ENCODE data around the gene LOC128125822.

Gene LOC128125822

GRCh38 chr6:63571361-63572043 is 778 bp upstream of the LOC128125822 start (continued):
- TF ChIP-seq CTCF (IDR thresholded peaks at IDR 0.05 in 2 of 3, conservative IDR thresholded peaks at IDR 0.05 in 1 of 3; ENCODE audit: borderline replicate concordance in 1 of 3, insufficient read depth in 1 of 3, low read depth in 2 of 3, low read length in 2 of 3) (peak in 2 of 3 experiments; percentile 23; a peak in 2 of 6 replicates), EGR1 (IDR thresholded peaks at IDR 0.05; ENCODE audit: low read depth) (no peak), SP1 (IDR thresholded peaks at IDR 0.05; ENCODE audit: low read depth) (no peak; the same call in 1 of the 2 replicates), SRF (IDR thresholded peaks at IDR 0.05; ENCODE audit: low read depth) (0 out of 2 replicates have a peak, but pooled peaks have one; percentile 19)

GRCh38 chr6:63572747-63573075 is 431 bp downstream of the LOC128125822 start:
- Histone ChIP-seq H3K27me3 (ENCODE audit: insufficient read depth, low read length) (no peaks in the 10 kb centered on the region), H2AFZ (ENCODE audit: low read depth, low read length, poor library complexity, severe bottlenecking) (no peak overlapping the region), H3K4me3 (replicated peaks in 1 of 2; ENCODE audit: low read depth in 1 of 2, low read length in 2 of 2) (peak overlapping the region; percentile 69 to 79), H3K9me3 (ENCODE audit: control insufficient read depth in 1 of 2, insufficient read depth in 1 of 2, low read depth in 1 of 2, low read length in 2 of 2) (no peaks in the 10 kb centered on the region; a peak in 1 of 4 replicates), H3K9ac (ENCODE audit: low read length) (peak overlapping the region; percentile 97), H3K27ac (ENCODE audit: low read depth, low read length) (peak overlapping the region; percentile 98), H3K9me2 (ENCODE audit: insufficient read depth) (no peaks in the 10 kb centered on the region), H3K4me2 (ENCODE audit: low read length) (peak overlapping the region; percentile 90), H3K36me3 (ENCODE audit: control insufficient read depth in 1 of 2, insufficient read depth in 2 of 2, low read length in 2 of 2) (peaks cover 15 to 17% of the 10 kb centered on the region in 2 experiments), H3K79me2 (ENCODE audit: insufficient read depth, low read length) (peaks cover 53% of the 10 kb centered on the region), H3K4me1 (ENCODE audit: control insufficient read depth in 1 of 2, insufficient read depth in 2 of 2, low read length in 2 of 2) (peaks cover 12 to 41% of the 10 kb centered on the region in 2 experiments), H4K20me1 (ENCODE audit: insufficient read depth) (peaks cover 34% of the 10 kb centered on the region)
- intact Hi-C loops (cut with micrococcal nuclease), result loop anchor here (1.0 to 2.0 kb wide), 2 partner anchors 56 to 64 kb away; no protein-coding TSS in a partner anchor
- DNase-seq (ENCODE audit: low read depth, low spot score), result no peak
- TF ChIP-seq ZBTB33 (IDR thresholded peaks at IDR 0.05; ENCODE audit: extremely low read depth, insufficient replicate concordance, low read length) (peak; percentile 1), YY1 (IDR thresholded peaks at IDR 0.05; ENCODE audit: extremely low read depth, insufficient replicate concordance, low read depth, low read length) (no peak), SRF (IDR thresholded peaks at IDR 0.05; ENCODE audit: low read depth) (no peak), POLR2A (IDR thresholded peaks at IDR 0.05; ENCODE audit: borderline replicate concordance, extremely low read depth, insufficient read depth, insufficient read length) (peak; percentile 5), TCF7L2 (IDR thresholded peaks at IDR 0.05; ENCODE audit: borderline replicate concordance, extremely low read depth, insufficient read depth, insufficient read length) (no peak)
- peak; percentile 2; the same call in 1 of the 2 replicates for ATAC-seq
- no TSS peak for BruUV-seq (replicated peaks)
- ChIA-PET POLR2A (interaction anchor here (1.1 to 1.2 kb wide), 3 partner anchors 11 to 221 kb away, joined by 3 to 4 read pairs (median 3); no protein-coding TSS in a partner anchor), CTCF (interaction anchor here (2.3 kb wide), 1 partner anchor 221 kb away, joined by 22 read pairs; no protein-coding TSS in a partner anchor), RAD21 (ENCODE audit: low non-redundant PET in 1 of 2, low total read pairs in 2 of 2, uncharacterized antibody in 2 of 2, unreplicated experiment in 2 of 2) (no interaction called here)

Measured in HCT116 (cell line).